ENCODE data around the gene PNPLA1. TPM values are rescaled to one million over a fixed set of nuclear protein-coding genes. Genes with fewer than 3 reads are reported as not detected.
A peak's percentile ranks its signal among the peaks of the same experiment; 100 is the strongest.

Gene PNPLA1
- total RNA-seq, 2 experiments from 2014 or later: not detected

DNA sequence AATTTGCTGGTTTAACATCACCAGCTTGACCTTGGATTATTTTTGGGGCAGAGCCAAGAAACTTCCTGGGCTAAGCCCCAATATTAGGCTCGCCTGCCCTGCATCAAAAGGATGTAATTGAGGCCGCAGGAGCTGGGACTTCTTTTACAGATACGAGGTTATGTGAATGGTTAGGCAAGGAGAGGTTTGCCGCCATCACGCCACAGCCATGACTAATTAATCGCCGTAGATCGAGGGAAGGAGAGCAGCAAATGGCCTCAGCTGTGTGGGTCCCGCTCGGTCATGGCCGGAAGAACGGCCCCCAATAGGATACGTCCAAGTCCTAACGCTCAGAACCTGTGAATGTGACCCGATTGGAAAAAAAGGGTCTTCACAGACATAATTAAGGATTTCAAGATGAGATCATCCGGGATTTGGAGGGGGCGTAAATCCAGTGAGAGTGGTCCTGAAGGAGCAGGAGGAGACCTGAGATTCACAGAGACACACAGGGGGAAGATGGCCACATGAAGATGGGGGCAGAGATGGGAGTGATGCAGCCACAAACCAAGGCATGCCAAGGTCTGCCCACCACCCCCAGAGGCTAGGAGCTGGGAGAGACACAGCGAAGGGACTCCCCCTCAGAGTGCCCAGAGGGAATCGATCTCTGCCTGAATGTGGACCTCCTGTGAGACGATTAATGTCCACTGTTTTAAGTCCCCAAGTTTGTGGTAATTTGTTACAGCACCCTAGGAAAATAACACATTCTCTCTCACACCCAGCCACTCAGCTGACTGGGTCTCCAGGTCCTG, 76.8 kb downstream of the PNPLA1 start:
- H3K36me3 Mint-ChIP-seq: no peaks in the 10 kb centered on the region
- ChIA-PET CTCF (interaction anchor here (1.0 to 1.1 kb wide), 2 partner anchors 14 to 44 kb away, joined by 3 to 5 read pairs; no protein-coding TSS in a partner anchor), POLR2A (no interaction called here)

DNA sequence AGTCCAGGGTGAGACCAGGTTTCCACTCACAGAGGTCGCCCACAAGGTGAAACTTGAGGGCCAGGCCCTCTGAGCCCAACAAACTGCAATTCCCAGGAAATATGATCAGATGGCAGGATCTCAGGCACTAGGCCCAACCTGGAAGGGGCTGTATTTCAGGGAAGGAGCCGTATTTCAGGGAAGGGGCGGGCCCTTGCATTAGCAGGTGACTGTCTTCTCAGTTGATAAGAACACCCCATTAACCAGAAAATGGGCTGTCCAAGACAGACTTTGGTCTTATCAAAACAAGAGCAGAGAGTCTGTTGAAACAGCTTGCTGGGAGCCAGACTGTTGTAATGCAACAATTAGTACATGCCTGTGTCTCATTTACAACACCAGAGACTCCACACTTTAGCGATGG, 77.8 kb downstream of the PNPLA1 start:
- intact Hi-C loops (cut with micrococcal nuclease): no loop called here
- Mint-ChIP-seq H3K4me3 (no peak overlapping the region), H3K27ac (no peak overlapping the region), H3K27me3 (peaks cover 5% of the 10 kb centered on the region), H3K9me3 (peaks cover 2% of the 10 kb centered on the region), H3K36me3 (no peaks in the 10 kb centered on the region), H3K4me1 (ENCODE audit: low read depth) (no peaks in the 10 kb centered on the region)
- CTCF ChIA-PET: interaction anchor here (0.7 to 1.4 kb wide), 3 partner anchors 12 to 216 kb away, joined by 3 to 5 read pairs (median 4); no protein-coding TSS in a partner anchor
- POLR2A ChIA-PET: no interaction called here
- no peak for DNase-seq

More for the DNA sequence above, 76.8 kb downstream of the PNPLA1 start:
- Mint-ChIP-seq H3K9me3 (no peaks in the 10 kb centered on the region), H3K27ac (no peak overlapping the region), H3K4me1 (ENCODE audit: low read depth) (no peaks in the 10 kb centered on the region), H3K4me3 (no peak overlapping the region), H3K27me3 (peaks cover 7% of the 10 kb centered on the region)
- intact Hi-C loops (cut with micrococcal nuclease): no loop called here
- DNase-seq: no peak

DNA sequence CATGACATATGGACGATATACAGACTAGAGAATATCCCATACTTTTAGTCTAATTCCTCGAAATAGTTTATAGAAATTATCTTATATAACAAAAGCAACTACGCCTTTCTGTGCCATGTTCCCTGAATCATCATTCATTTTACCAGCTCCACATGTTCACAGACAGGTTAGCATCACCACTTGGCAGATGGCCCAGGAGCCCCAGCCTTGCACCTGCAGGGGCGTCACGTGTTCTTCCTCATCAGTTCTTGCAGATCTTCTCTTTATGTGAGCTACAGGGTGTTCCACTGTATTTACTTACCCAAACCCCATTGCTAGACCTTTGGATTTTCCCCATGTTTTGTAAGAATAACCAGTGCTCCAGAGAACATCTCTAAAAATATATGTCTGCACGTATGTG, 79.4 kb downstream of the PNPLA1 start:
- Mint-ChIP-seq H3K36me3 (peaks cover 4% of the 10 kb centered on the region), H3K9me3 (peaks cover 7% of the 10 kb centered on the region), H3K27ac (no peak overlapping the region), H3K4me3 (no peak overlapping the region), H3K4me1 (ENCODE audit: low read depth) (peaks cover 8% of the 10 kb centered on the region), H3K27me3 (peaks cover 13% of the 10 kb centered on the region)
- CTCF ChIA-PET: interaction anchor here (0.9 to 8.2 kb wide), 3 partner anchors 7 to 47 kb away, joined by 3 to 74 read pairs (median 6); no protein-coding TSS in a partner anchor
- intact Hi-C loops (cut with micrococcal nuclease): no loop called here
- POLR2A ChIA-PET: no interaction called here
- peak; percentile 22 for DNase-seq

DNA sequence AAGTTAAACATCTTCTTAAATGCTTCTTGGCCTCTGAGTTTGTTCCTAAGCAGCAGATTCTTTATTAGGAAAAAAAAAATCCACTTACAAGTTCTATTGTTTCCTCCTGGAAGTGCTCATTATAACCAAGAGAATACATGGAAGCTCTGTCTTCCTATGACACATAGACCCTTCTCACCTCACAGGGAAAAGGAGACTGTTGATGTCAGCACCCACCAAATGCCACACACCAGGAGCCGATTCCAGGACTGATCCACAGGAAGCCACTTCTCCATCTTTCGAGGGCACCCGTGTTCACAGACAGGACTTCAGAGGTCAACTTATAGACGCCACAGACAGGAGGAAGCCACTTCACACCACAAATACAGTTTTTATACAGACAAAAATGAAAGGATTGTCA, 80.2 kb downstream of the PNPLA1 start:
- Mint-ChIP-seq H3K4me1 (ENCODE audit: low read depth) (peaks cover 8% of the 10 kb centered on the region), H3K27ac (no peak overlapping the region), H3K27me3 (peaks cover 13% of the 10 kb centered on the region), H3K36me3 (peaks cover 4% of the 10 kb centered on the region), H3K4me3 (no peak overlapping the region), H3K9me3 (peaks cover 7% of the 10 kb centered on the region)
- intact Hi-C loops (cut with micrococcal nuclease): no loop called here
- CTCF ChIA-PET: interaction anchor here (0.9 to 8.2 kb wide), 3 partner anchors 8 to 48 kb away, joined by 3 to 74 read pairs (median 11); no protein-coding TSS in a partner anchor
- DNase-seq: no peak
- POLR2A ChIA-PET: no interaction called here

DNA sequence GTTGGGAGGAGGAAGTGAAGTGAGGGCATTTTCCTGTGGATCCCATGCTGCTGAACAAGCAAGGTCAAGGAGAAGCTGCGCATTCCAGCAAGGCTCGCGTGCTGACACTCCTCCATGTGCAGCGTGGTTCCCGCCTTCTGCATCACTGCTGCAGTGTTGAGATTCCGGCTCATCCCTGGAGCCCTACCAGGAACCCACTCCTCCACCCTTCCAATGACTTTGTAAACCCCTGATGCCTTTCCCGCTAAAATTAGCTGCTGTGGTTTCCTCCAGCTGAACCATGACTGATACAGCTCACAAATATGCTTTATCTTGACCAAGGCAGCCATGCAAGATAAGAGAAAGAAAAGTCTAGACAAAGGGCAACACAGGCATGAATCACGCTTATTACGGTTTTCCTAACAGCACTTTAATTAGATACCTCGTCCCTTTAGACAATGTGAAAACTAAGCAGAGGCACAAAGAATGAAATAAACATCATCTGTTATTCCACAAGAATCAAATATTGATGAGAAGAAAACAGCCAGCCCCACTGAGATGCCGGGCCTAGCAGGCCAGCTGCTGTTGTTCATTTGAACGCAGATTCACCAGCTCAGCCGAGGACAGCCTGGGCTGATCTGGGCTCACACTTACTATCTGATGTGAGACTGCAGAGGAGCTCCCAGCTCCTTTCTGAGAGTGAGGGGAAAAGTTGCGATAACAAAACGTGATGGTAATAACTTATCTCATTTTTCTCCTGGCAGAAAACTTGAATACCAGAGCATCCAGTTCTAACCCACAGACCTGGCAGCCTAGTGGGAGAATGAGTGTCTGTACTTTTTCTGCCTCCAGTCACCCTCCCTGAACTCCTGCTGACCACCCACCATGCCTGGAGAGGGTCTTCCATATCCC, 81.1 kb downstream of the PNPLA1 start:
- Mint-ChIP-seq H3K9me3 (peaks cover 7% of the 10 kb centered on the region), H3K27me3 (peaks cover 13% of the 10 kb centered on the region), H3K36me3 (peaks cover 4% of the 10 kb centered on the region), H3K4me3 (no peak overlapping the region), H3K27ac (no peak overlapping the region), H3K4me1 (ENCODE audit: low read depth) (peaks cover 15% of the 10 kb centered on the region)
- DNase-seq: no peak
- intact Hi-C loops (cut with micrococcal nuclease): no loop called here
- ChIA-PET POLR2A (interaction anchor here (0.8 kb wide), 1 partner anchor 137 kb away, joined by 3 read pairs; no protein-coding TSS in a partner anchor), CTCF (interaction anchor here (1.1 to 8.2 kb wide), 3 partner anchors 9 to 49 kb away, joined by 3 to 74 read pairs (median 11); no protein-coding TSS in a partner anchor)

DNA sequence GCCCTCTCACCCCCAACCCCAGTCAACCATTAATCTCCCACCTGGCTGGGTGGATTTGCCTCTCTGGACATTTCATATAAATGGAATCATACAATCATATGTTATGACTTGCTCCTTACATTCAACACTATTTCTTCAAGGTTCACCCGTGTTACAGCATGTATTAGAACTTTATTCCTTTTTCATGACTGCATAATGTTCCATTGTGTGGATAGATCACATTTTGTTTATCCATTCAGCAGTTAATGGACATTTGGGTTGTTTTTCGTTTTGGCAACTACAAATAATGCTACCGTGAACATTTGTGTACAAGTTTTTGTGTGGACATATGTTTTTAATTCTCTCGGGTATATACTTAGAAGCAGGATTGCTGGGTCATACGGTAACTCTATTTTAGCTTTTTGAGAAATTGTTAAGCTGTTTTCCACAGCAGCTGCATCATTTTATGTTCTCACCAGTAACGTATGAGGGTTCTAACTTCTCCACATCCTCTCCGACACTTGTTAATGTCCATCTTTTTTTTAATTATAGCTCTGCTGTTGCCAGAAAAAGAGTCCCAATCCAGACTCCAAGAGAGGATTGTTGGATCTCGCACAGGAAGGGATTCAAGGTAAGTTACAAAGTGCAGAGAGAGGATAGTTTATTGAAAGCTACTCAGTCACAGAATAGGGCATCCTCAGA, 82.8 kb downstream of the PNPLA1 start:
- H3K27ac Mint-ChIP-seq: no peak overlapping the region
- H3K9me3 Mint-ChIP-seq: peaks cover 7% of the 10 kb centered on the region
- peaks cover 13% of the 10 kb centered on the region for H3K27me3 Mint-ChIP-seq
- intact Hi-C loops (cut with micrococcal nuclease): no loop called here
- no peak overlapping the region for H3K4me3 Mint-ChIP-seq
- H3K4me1 Mint-ChIP-seq (ENCODE audit: low read depth): peaks cover 19% of the 10 kb centered on the region
- peaks cover 4% of the 10 kb centered on the region for H3K36me3 Mint-ChIP-seq
- POLR2A ChIA-PET: no interaction called here
- DNase-seq: no peak
- CTCF ChIA-PET: interaction anchor here (3.4 to 8.2 kb wide), 2 partner anchors 10 to 50 kb away, joined by 11 to 74 read pairs; no protein-coding TSS in a partner anchor

DNA sequence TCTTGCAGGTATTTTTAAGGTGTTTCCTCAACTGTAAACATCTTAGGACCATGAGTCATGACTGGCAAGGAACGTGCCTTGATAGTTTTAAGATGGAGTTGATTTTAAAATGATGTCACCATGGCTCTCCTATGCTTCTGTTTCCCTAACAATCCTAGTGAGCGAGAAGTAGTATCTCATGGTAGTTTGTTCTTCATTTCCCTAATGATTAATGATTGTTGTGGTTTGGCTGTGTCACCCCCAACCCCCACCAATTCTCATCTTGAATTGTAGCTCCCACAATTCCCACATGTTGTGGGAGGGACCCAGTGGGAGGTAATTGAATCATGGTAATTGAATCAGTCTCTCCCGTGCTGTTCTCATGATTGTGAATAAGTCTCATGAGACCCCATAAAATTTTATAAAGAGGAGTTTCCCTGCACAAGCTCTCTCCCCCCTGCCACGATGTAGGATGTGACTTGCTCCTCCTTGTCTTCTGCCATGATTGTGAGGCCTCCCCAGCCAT, 83.6 kb downstream of the PNPLA1 start:
- DNase-seq: no peak
- ChIA-PET CTCF (interaction anchor here (3.4 to 10.5 kb wide), 3 partner anchors 11 to 51 kb away, joined by 11 to 160 read pairs (median 74); no protein-coding TSS in a partner anchor), POLR2A (no interaction called here)
- no peak overlapping the region for H3K4me3 Mint-ChIP-seq
- peaks cover 16% of the 10 kb centered on the region for H3K27me3 Mint-ChIP-seq
- no peak overlapping the region for H3K27ac Mint-ChIP-seq
- intact Hi-C loops (cut with micrococcal nuclease): no loop called here
- H3K4me1 Mint-ChIP-seq (ENCODE audit: low read depth): peaks cover 27% of the 10 kb centered on the region
- H3K9me3 Mint-ChIP-seq: peaks cover 7% of the 10 kb centered on the region
- H3K36me3 Mint-ChIP-seq: peaks cover 4% of the 10 kb centered on the region

DNA sequence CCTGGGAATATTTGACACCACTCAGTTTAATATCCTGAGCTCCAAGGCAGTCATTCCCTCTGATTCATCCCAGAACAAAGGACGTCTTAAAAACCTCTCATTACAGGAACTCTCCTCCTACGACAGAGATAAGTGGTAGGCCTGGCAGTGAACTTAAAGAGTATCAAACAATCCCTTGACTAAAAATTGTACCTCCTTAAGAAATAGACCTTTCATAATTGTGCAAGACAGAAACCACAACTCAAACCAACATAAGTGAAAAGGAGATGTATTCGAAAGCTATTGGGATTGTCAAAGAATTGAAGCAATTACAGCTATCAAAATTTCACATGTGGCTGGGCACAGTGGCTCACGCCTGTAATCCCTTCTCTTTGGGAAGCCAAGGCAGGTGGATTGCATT, 86.0 kb downstream of the PNPLA1 start:
- CTCF ChIA-PET: interaction anchor here (0.6 to 10.5 kb wide), 5 partner anchors 13 to 429 kb away, joined by 3 to 160 read pairs (median 4); partner anchors contain the start of gene MAPK14
- Mint-ChIP-seq H3K36me3 (peaks cover 4% of the 10 kb centered on the region), H3K27ac (peak overlapping the region; percentile 16), H3K4me1 (ENCODE audit: low read depth) (peaks cover 29% of the 10 kb centered on the region), H3K27me3 (peaks cover 16% of the 10 kb centered on the region), H3K9me3 (peaks cover 7% of the 10 kb centered on the region), H3K4me3 (no peak overlapping the region)
- peak; percentile 18 for DNase-seq
- POLR2A ChIA-PET: interaction anchor here (0.6 to 1.4 kb wide), 3 partner anchors 9 to 427 kb away, joined by 3 to 4 read pairs (median 3); no protein-coding TSS in a partner anchor
- intact Hi-C loops (cut with micrococcal nuclease): loop anchor here (5.0 kb wide), 1 partner anchor 234 kb away; no protein-coding TSS in a partner anchor

DNA sequence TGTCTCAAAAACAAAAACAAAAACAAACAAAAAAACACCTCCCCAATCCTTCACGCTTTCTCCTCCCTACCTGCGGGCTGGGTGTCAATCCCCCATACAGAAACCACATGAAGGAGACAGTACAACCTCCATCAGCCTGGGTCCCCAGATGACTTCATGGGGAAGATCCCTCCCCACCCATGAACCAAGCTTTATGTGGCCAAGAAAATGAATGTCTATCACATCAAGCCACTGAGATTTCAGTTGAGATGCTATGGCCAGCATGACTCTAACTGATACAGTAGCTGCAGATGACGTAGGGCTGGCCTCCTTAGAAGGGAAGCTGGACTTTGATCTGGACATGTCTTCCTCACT, 88.0 kb downstream of the PNPLA1 start:
- Mint-ChIP-seq H3K4me1 (ENCODE audit: low read depth) (peaks cover 29% of the 10 kb centered on the region), H3K27ac (no peak overlapping the region), H3K27me3 (peaks cover 10% of the 10 kb centered on the region), H3K36me3 (peaks cover 4% of the 10 kb centered on the region), H3K9me3 (peaks cover 3% of the 10 kb centered on the region), H3K4me3 (no peak overlapping the region)
- intact Hi-C loops (cut with micrococcal nuclease): loop anchor here (5.0 kb wide), 1 partner anchor 236 kb away; no protein-coding TSS in a partner anchor
- ChIA-PET CTCF (interaction anchor here (1.0 to 10.5 kb wide), 6 partner anchors 10 to 330 kb away, joined by 3 to 160 read pairs (median 12); partner anchors contain the start of gene MAPK14), POLR2A (no interaction called here)
- peak; percentile 43 for DNase-seq

Data from activated CD4-positive, alpha-beta memory T cell treated with anti-CD3 and anti-CD28 coated beads for 36 hours (primary cell).